ENCODE data around the gene HNRNPLL. TPM values are rescaled to one million over a fixed set of nuclear protein-coding genes. Genes with fewer than 3 reads are reported as not detected.

The HNRNPLL gene
- total RNA-seq, 1 donor from 2014 or later: 79.8 TPM

DNA sequence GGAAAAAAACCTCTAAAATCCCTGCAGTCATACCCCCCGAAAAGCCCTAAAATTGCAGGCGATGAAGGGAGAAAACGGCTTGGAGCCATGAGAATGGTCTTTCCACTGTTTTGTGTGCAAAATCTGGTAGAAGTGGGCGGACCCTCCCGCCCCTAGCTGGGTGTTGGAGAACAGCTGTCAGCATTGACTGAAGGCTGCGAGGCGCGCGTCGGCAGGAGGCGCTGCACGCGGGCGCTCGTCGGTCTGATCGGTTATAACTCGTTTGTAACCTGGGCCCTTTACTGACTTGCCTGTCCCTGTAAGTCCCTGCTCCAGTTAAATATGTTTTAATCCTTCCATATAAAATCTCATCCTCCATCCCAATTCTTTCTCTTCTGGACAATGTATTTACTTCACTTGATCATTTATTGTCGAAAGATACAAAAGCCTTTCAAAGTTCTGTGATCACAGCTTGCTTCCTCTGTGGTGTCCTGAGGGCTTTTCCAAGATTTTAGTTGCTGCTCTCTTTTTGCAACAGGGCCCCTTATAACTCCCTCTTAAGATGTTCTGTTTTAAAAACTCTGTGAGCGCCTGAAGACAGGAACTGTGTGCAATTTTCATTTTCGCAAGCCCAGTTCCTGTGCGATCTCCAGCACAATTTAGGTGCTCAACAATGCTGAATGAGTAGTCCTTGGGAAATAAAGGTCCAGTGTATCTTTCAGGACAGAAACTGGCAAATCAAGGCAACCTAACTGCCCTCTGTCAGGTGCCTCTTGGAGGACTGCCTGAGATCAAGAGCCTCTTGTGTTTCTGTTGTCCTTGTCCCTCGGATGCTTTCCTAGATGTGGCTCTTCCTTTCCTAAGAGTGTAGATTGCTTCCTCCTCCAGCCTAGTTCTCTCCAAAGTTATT lies 918 bp upstream of the HNRNPLL start:
- H3K9me3 Mint-ChIP-seq (ENCODE audit: unreplicated experiment): peaks cover 19% of the 10 kb centered on the region
- H3K27ac Mint-ChIP-seq (ENCODE audit: unreplicated experiment): peak overlapping the region; percentile 99
- peak overlapping the region; percentile 89 for H3K4me3 Mint-ChIP-seq (ENCODE audit: unreplicated experiment)
- DNase-seq: peak; percentile 85
- peaks cover 27% of the 10 kb centered on the region for H3K4me1 Mint-ChIP-seq (ENCODE audit: low read depth, unreplicated experiment)
- peaks cover 7% of the 10 kb centered on the region for H3K27me3 Mint-ChIP-seq (ENCODE audit: unreplicated experiment)
- TF ChIP-seq CTCF (IDR thresholded peaks at IDR 0.05; ENCODE audit: partially characterized antibody, unreplicated experiment): peak; percentile 62
- no peaks in the 10 kb centered on the region for H3K36me3 Mint-ChIP-seq (ENCODE audit: unreplicated experiment)

- peak; percentile 64 for DNase-seq
- H3K36me3 Mint-ChIP-seq (ENCODE audit: unreplicated experiment): no peaks in the 10 kb centered on the region
- peaks cover 7% of the 10 kb centered on the region for H3K27me3 Mint-ChIP-seq (ENCODE audit: unreplicated experiment)
- peaks cover 33% of the 10 kb centered on the region for H3K4me1 Mint-ChIP-seq (ENCODE audit: low read depth, unreplicated experiment)
- H3K9me3 Mint-ChIP-seq (ENCODE audit: unreplicated experiment): peaks cover 22% of the 10 kb centered on the region
- H3K27ac Mint-ChIP-seq (ENCODE audit: unreplicated experiment): peak overlapping the region; percentile 93
- peak overlapping the region; percentile 87 for H3K4me3 Mint-ChIP-seq (ENCODE audit: unreplicated experiment)
- no peak for TF ChIP-seq CTCF (IDR thresholded peaks at IDR 0.05; ENCODE audit: partially characterized antibody, unreplicated experiment)
Measured at GRCh38 chr2:38602136-38602731, 494 bp downstream of the HNRNPLL start.

DNA sequence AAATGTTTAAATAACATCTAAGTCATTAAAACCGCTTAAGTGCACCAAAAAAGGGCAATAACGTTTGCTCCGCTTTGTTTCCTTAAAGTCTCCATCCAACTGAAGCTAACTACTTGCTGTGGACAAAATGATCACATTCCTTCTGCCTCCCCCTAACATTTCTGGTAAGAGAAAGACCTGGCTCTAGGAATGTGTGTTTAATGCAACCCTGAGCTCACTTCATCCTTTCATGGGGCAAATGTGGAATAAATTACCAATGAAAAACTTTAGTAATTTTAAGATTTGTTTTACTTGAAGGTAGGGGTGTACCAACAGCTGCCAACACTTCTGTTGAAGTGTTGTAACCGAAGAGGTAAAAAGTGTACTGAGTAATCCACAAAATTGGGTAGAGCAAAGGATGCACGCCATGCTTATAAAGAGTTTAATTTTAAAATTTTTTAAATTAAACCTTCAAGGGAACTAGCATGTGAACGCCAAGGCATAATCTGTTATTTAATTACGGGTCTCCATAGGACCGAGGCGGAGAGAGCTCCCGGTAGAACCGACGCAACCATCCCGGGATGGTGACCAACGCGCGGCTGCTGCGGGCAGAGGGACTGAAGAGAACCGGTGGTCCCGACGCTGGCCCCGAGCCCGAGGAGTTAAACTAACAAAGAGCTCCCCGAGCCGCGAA lies 1.1 kb downstream of the HNRNPLL start:
- peaks cover 37% of the 10 kb centered on the region for H3K4me1 Mint-ChIP-seq (ENCODE audit: low read depth, unreplicated experiment)
- peaks cover 22% of the 10 kb centered on the region for H3K9me3 Mint-ChIP-seq (ENCODE audit: unreplicated experiment)
- no peak for DNase-seq
- H3K27me3 Mint-ChIP-seq (ENCODE audit: unreplicated experiment): peaks cover 7% of the 10 kb centered on the region
- peak overlapping the region; percentile 93 for H3K27ac Mint-ChIP-seq (ENCODE audit: unreplicated experiment)
- no peaks in the 10 kb centered on the region for H3K36me3 Mint-ChIP-seq (ENCODE audit: unreplicated experiment)
- TF ChIP-seq CTCF (IDR thresholded peaks at IDR 0.05; ENCODE audit: partially characterized antibody, unreplicated experiment): no peak
- peak overlapping the region; percentile 87 for H3K4me3 Mint-ChIP-seq (ENCODE audit: unreplicated experiment)

- peaks cover 37% of the 10 kb centered on the region for H3K4me1 Mint-ChIP-seq (ENCODE audit: low read depth, unreplicated experiment)
- H3K27me3 Mint-ChIP-seq (ENCODE audit: unreplicated experiment): peaks cover 7% of the 10 kb centered on the region
- peaks cover 22% of the 10 kb centered on the region for H3K9me3 Mint-ChIP-seq (ENCODE audit: unreplicated experiment)
- no peak for TF ChIP-seq CTCF (IDR thresholded peaks at IDR 0.05; ENCODE audit: partially characterized antibody, unreplicated experiment)
- peak overlapping the region; percentile 87 for H3K4me3 Mint-ChIP-seq (ENCODE audit: unreplicated experiment)
- H3K27ac Mint-ChIP-seq (ENCODE audit: unreplicated experiment): peak overlapping the region; percentile 93
- no peak for DNase-seq
- no peaks in the 10 kb centered on the region for H3K36me3 Mint-ChIP-seq (ENCODE audit: unreplicated experiment)
Measured at GRCh38 chr2:38600921-38601455, 1.7 kb downstream of the HNRNPLL start.
